KOPT-K1 (cell line): ENCODE measurements around the gene SLC6A9.

Experiments
- H3K27ac ChIP-seq: fragments of 200-600 bp; sonication (generic); 2 replicates; pipeline ENCODE4 v1.5.1; 2016; ENCODE audit warnings: antibody characterized with exemption, mild to moderate bottlenecking, low read depth, low read length; ENCODE audit not compliant: poor library complexity, severe bottlenecking
- H3K36me3 ChIP-seq: fragments of 200-600 bp; sonication (generic); 2 replicates; pipeline ENCODE4 v1.5.1; 2017; ENCODE audit warnings: antibody characterized with exemption, mild to moderate bottlenecking, low read length, moderate library complexity; ENCODE audit not compliant: insufficient read depth
- H3K9me3 ChIP-seq: fragments of 200-600 bp; sonication (generic); 2 replicates; pipeline ENCODE4 v1.5.1; 2017; ENCODE audit warnings: antibody characterized with exemption, low read length, mild to moderate bottlenecking; ENCODE audit not compliant: insufficient read depth, poor library complexity, severe bottlenecking

Gene SLC6A9

GRCh38 chr1:44059664-44060355 is 28.5 kb upstream of the SLC6A9 start:
- H3K27ac ChIP-seq, result no peak overlapping the region
- H3K36me3 ChIP-seq, result no peaks in the 10 kb centered on the region
- H3K9me3 ChIP-seq, result no peaks in the 10 kb centered on the region

GRCh38 chr1:44059212-44059611 is 27.9 kb upstream of the SLC6A9 start:
- no peaks in the 10 kb centered on the region for H3K9me3 ChIP-seq
- no peaks in the 10 kb centered on the region for H3K36me3 ChIP-seq
- no peak overlapping the region for H3K27ac ChIP-seq

GRCh38 chr1:44057293-44057692 is 26.0 kb upstream of the SLC6A9 start:
- H3K9me3 ChIP-seq, result no peaks in the 10 kb centered on the region
- H3K36me3 ChIP-seq, result no peaks in the 10 kb centered on the region
- no peak overlapping the region for H3K27ac ChIP-seq

- no peak overlapping the region for H3K27ac ChIP-seq
- H3K36me3 ChIP-seq, result no peaks in the 10 kb centered on the region
- no peaks in the 10 kb centered on the region for H3K9me3 ChIP-seq
These were observed 22.1 kb upstream of the SLC6A9 start for GRCh38 chr1:44053394-44053793.

- no peaks in the 10 kb centered on the region for H3K36me3 ChIP-seq
- no peak overlapping the region for H3K27ac ChIP-seq
- H3K9me3 ChIP-seq, result no peaks in the 10 kb centered on the region
These were observed 19.0 kb upstream of the SLC6A9 start for GRCh38 chr1:44050261-44050660.

GRCh38 chr1:44049839-44050238 is 18.6 kb upstream of the SLC6A9 start:
- H3K36me3 ChIP-seq, result no peaks in the 10 kb centered on the region
- H3K27ac ChIP-seq, result no peak overlapping the region
- no peaks in the 10 kb centered on the region for H3K9me3 ChIP-seq

- Histone ChIP-seq H3K9me3 (no peaks in the 10 kb centered on the region), H3K27ac (no peak overlapping the region), H3K36me3 (no peaks in the 10 kb centered on the region)
These were observed 17.4 kb upstream of the SLC6A9 start for GRCh38 chr1:44048532-44049215.

GRCh38 chr1:44047131-44047530 is 15.9 kb upstream of the SLC6A9 start:
- no peak overlapping the region for H3K27ac ChIP-seq
- H3K36me3 ChIP-seq, result no peaks in the 10 kb centered on the region
- H3K9me3 ChIP-seq, result no peaks in the 10 kb centered on the region

GRCh38 chr1:44045064-44045463 is 13.8 kb upstream of the SLC6A9 start:
- Histone ChIP-seq H3K36me3 (no peaks in the 10 kb centered on the region), H3K9me3 (no peaks in the 10 kb centered on the region), H3K27ac (no peak overlapping the region)

- H3K27ac ChIP-seq, result no peak overlapping the region
- H3K9me3 ChIP-seq, result no peaks in the 10 kb centered on the region
- no peaks in the 10 kb centered on the region for H3K36me3 ChIP-seq
These were observed 13.0 kb upstream of the SLC6A9 start for GRCh38 chr1:44044071-44044801.

- Histone ChIP-seq H3K27ac (no peak overlapping the region), H3K36me3 (no peaks in the 10 kb centered on the region), H3K9me3 (no peaks in the 10 kb centered on the region)
These were observed 12.2 kb upstream of the SLC6A9 start for GRCh38 chr1:44043176-44044070.

GRCh38 chr1:44040846-44041245 is 9.6 kb upstream of the SLC6A9 start:
- Histone ChIP-seq H3K27ac (no peak overlapping the region), H3K9me3 (no peaks in the 10 kb centered on the region)

GRCh38 chr1:44040418-44040817 is 9.2 kb upstream of the SLC6A9 start:
- H3K27ac ChIP-seq, result no peak overlapping the region
- H3K36me3 ChIP-seq, result no peaks in the 10 kb centered on the region
- no peaks in the 10 kb centered on the region for H3K9me3 ChIP-seq

More at GRCh38 chr1:44040846-44041245, 9.6 kb upstream of the SLC6A9 start:
- no peaks in the 10 kb centered on the region for H3K36me3 ChIP-seq

- Histone ChIP-seq H3K36me3 (no peaks in the 10 kb centered on the region), H3K27ac (no peak overlapping the region), H3K9me3 (no peaks in the 10 kb centered on the region)
These were observed 7.8 kb upstream of the SLC6A9 start for GRCh38 chr1:44038876-44039657.
